KBM-7 (cell line): ENCODE results near the gene RASSF3.
"Not testable (repeated sequence)": the region's sequence is repeated elsewhere in the genome, so short reads cannot be mapped to it uniquely, and the experiment has no call there.

Experiments used
- DNase-seq: peaks from one replicate; pipeline ENCODE4 v3.0.0-alpha.2; 2015
- in situ Hi-C: fragments of 300-500 bp; cut with MboI; formaldehyde crosslinking; loops from 2 replicates; pipeline ENCODE4 v1.14.3; 2020; ENCODE audit warnings: low sequenced_read_pairs, low pct_unique_long_range_greater_than_20kb, mixed read lengths

The RASSF3 gene, protein sequence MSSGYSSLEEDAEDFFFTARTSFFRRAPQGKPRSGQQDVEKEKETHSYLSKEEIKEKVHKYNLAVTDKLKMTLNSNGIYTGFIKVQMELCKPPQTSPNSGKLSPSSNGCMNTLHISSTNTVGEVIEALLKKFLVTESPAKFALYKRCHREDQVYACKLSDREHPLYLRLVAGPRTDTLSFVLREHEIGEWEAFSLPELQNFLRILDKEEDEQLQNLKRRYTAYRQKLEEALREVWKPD

DNA sequence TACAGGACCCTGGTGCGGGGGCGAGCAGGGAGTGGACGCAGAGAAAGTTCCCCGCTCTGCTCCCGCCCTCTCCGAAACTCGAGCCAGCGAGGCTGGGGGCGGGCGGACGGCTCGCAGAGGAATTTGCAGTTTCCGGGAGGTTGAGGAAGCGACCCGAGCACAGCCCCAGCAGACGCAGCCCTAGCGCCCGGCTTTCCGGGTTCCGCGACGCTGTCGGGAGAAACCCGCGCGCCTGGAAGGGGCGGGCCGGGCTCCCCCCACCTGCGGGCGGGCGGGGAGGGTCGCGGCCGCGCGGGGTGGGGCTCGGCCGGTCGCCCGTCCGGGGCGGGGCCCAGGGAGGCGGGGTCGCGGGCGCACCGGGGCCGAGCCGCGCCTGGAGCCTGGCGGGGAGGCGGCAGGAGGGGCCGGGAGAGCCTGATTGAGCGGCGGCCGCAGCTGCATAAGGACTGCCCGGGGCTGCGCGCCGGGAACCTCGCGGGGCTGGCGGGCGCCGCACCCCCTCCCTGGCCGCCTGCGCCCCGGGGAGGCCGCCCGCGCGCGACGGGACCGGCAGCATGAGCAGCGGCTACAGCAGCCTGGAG, at the start of gene RASSF3:
Gene RASSF3 (plus strand): TSS at position 417 of the 581 bp plus-strand sequence. CDS start 138 bp downstream, at position 555.
- in situ Hi-C loops, result no loop called here
- peak; percentile 80 for DNase-seq

DNA sequence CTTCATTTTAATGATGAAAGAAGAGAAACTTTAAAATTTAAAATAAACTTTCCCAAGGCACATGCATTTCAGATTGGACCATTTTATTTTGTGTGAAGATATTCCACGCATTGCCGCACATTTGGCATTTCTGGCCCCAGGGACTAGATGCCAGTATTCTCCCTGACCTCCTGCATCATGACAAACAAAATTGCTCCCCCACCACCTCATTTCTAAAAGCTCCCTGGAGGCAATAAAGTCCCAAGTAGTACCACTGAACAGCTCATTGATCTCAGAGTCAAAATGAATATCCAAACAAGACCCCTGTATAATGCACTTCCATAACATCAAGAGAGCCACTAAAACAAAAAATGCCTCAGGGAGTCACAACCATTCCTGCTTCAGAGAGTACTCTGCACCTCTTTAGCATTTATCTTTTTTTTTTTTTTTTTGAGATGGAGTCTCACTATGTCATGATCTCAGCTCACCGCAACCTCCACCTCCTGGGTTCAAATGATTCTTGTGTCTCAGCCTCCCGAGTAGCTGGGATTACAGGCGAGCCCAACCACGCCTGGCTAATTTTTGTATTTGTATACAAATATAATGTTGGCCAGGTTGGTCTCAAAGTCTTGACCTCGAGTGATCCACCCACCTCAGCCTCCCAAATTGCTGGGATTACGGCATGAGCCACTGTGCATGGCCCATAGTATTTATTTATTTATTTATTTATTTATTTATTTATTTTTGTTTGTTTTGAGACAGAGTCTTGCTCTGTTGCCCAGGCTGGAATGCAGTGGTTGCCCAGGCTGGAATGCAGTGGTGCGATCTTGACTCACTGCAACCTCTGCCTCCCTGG, 48.8 kb upstream of the RASSF3 start:
- in situ Hi-C loops, result no loop called here
- no peak for DNase-seq

DNA sequence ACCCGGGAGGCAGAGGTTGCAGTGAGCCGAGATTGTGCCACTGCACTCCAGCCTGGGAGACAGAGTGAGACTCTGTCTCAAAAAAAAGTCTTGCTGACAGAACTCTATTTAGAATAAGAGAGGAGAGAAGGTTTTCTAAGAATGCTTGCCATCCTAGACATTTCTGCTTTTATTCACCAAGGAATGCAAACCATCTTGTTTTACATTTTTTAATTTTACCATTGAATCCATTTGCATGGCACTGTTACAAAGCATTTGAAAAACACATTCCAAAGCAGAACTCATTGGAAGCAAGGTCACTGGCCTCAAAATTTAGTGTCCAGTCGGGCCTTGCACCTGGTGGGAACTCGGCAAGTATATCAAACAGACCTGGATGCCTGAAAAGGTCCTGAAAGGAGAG, 44.2 kb upstream of the RASSF3 start:
- DNase-seq, result no peak
- in situ Hi-C loops, result no loop called here

DNA sequence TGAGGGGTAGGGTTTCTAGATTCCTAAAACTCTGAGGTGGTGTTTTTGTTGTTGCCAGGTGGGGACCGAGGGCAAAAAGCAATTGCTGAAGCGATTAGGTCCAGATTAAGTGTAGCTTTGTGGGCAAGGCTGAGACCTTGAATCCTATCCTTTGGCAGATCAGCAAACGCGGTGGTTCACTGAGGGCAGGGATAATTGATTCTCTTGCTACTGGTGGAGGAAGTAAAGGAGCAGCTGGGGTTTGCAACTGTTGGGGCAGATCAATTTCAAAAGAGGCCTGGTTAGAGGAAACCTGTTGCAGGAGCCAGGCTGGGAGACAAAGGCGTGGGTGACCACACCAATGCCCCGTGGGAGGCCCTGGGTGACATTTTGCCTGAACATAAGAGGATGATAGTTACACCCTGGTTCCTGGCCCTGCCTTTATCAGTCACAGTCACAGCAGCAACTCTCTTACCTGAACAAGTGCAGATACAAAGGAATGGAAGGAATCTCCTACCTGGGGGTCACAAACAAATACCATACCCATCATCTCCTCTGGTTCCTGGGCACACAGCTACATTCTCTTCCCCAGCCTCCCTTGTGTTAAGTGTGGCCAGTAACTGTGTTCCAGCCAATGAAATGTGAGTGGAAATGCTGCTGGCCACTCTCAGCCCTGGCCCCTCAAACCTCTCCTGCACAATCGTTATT, 43.3 kb upstream of the RASSF3 start:
- in situ Hi-C loops, result no loop called here
- peak; percentile 70 for DNase-seq

DNA sequence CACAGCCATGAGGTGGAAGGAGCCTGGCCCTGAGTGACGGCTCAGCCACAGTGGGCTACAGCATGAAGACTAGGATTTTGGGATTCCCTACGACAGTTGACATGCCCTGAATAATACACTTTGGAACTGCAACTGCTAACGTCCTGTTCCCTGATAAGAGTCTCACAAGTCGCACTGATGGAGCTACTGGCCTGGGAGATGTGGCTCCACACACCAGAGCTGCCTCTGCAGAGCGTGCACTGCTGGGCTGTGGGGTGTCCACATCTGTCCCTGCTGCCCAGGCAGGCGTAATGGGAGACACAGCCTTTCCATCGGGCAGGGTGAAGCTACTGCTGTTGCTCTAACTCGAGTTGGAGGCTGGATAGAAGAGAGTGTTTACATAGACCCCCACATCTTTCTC, 42.7 kb upstream of the RASSF3 start:
- no peak for DNase-seq
- in situ Hi-C loops, result no loop called here

DNA sequence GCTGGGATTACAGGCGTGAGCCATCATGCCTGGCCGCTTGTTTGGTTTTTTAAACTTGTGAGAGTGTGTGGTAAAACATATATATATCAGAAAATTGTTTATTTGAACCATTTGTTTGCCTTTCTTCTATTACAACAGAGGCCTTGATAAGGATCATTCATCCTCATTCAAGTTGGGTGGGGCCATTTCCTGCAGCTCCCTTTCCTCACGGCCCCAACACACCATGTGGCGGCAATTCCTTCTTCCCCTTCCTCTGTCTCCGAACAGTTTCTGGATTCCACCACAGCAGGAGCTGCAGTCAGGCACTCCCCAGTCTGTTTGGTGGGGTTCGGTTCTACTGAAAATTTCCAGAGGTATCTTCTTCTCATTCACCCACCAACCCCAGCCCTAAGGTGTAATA, 42.0 kb upstream of the RASSF3 start:
- in situ Hi-C loops, result no loop called here
- DNase-seq, result peak; percentile 30

DNA sequence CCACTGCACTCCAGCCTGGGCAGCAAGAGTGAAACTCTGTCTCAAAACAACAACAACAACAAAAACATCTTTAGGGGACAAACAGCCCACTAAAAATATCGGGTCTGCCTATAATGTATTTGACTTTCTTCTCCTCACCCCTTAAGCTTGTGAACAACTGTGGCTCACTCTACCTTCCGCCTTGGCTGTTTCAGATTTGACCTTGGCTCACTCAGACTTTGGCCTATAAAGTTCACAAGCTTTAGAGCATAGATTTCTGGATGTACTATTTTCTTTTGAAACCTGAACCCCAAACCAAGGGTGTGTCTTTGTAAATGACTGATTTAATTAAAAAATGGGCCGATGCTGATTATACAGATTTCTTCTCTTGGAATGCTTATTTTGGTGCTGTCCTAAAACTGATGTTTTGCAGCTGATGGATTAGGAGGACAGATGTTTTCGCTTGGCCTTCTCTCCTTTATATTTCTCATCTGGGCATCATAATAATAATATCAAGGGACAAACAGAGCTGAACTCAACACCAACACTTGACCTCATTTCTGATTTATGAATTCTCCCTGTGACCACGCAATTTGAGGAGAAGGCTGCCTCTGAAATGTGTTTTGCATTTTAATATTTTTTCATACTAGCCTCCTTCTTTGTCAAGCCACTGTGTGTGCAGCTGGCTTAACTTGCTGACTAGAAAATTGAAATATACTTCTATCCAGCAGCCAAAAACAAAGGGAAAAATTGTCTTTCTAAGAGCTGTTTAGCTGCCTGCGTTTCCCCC, 40.2 kb upstream of the RASSF3 start:
- in situ Hi-C loops, result no loop called here
- DNase-seq, result no peak

DNA sequence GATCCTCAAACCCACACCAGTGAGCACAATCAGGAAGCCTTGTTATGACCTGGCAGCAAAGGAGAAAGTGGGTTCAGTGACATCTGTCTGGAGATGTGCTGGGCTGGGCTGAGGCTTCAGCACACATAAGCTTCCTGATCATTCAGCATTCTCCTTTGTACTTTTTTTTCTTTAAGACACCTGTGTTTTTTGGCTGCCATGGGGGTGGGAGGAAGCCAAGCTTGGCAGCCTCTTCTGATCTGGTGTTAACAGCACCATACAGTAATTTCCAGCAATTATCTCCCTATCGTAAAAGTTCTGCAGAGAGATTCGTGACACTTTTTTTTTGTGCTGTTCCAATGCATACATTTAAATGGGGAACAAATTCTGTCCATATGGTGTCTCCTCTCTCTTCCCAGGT, 38.9 kb upstream of the RASSF3 start:
- in situ Hi-C loops, result no loop called here
- no peak for DNase-seq

DNA sequence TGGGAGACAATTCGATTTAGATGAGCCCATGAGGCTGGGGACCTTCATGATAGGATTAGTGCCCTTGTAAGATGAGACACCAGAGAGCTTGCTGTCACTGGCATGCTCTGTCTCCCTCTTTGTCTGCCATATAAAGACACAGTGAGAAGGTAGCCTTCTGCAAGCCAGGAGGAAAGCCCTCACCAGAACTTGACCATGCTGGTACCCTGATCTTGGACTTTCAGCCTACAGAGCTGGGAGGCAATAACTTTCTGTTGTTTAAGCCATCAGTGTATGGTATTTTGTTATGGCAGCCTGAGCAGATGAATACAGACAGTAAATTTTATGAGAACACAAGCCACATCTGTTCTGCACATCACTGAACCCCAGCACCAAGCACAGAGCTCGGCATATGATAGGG, 38.1 kb upstream of the RASSF3 start:
- DNase-seq, result no peak
- in situ Hi-C loops, result no loop called here

DNA sequence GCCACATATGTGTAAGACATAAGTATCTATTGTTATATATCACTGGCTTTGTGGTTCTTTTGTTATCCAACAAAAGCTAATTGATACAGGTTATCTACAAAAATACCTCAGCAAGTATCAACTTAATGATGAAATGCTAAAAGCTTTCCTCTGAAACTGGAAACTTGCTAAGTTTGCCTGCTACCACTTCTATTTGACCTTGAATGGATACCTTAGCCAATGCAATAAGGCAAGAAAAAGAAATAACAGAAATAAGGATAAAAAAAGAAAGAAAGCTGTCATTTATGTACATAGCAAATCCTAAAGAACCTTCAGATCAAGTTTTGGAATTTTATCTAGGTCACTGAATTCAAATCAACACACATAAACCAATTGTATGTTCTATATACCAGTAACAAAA, 35.5 kb upstream of the RASSF3 start:
- DNase-seq, result no peak
- in situ Hi-C loops, result no loop called here

DNA sequence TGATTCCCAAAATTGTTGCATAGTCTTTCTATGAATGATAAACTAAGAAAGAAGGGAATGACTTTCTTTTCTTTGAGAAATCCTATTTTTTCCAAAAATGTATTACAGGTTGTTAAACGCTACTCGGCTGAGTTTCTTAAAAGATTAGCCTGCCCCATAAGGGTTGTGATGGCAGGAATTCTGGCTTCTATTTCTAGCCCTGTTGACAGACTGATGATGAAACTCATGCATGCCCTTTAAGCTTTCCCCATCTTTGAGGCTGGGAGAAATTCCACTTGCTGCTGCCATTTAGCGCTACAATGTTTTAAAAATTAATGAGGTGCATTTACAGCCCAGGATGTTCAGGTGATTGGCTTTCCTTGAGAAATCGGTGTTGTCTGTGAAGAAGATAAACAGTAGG, 33.2 kb upstream of the RASSF3 start:
- DNase-seq, result no peak
- in situ Hi-C loops, result no loop called here

DNA sequence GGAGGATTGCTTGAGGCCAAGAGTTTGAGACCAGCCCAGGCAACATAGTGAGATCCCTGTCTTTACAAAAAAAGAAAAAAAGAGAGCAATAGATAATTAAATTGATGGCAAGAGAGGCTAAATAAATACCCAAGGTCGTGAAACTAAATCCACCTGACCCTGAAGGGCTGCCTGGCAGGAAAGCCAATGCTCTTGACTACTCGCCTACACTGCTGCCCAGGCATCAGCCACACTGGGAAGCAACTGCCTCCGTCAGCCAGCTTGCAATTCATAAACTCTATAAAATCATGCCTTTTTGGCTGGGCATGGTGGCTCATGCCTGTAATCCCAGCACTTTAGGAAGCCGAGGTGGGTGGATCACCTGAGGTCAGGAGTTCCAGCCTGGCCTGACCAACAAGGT, 31.7 kb upstream of the RASSF3 start:
- no peak for DNase-seq
- in situ Hi-C loops, result no loop called here

DNA sequence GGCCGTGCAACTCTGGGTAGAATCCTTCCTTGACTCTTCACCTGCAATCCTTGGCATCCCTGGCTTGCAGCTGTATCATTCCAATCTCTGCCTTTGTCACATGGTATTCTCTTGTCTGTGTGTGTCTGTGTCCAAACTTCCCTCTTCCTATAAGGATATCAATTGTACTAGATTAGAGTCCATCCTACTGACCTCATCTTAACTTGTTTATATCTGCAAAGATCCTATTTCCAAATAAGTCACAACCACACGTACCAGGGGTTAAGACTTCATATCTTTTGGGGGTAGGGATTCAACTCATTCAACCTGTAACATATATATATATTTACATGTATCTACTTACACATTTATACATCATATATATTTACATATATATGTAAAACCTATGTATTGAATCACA, 29.6 kb upstream of the RASSF3 start:
- DNase-seq, result no peak
- in situ Hi-C loops, result no loop called here

DNA sequence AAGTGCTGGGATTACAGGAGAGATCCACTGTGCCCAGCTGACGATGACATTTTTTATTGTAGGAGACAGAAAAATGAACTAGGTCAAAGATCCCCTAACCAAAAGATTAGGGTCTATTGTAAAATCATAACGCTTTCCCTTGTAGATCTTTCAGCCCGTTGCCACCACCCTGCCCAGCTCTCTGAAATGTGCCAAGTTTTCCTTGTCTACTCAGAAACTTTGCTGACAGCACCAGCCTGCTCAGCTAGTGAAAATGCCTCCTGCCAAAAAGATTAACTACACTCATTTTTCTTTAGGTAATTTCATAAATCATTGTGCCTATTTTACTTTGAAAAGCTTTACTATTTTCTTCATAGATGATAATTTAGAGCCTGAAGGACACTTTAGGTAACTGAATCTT, 28.2 kb upstream of the RASSF3 start:
- no peak for DNase-seq
- in situ Hi-C loops, result no loop called here

DNA sequence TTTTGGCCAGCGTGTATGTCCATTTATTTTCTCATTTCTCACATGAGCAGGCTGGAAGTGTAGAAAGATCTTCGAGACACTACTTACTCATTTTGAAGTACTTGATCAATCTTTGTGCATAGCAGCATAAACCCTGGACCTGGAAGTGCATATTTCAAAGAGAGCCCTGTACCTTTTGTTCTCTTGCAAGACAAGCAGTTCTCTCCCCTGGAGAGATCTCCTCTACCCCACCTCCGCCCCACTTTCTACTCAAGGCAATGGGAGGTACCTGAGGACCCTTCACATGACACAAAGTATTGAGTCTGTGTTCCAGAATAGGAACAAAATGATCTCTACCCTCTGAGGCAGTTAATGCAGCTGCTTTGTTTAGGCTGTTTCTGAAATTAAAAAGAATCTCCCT, 27.4 kb upstream of the RASSF3 start:
- no peak for DNase-seq
- in situ Hi-C loops, result no loop called here

DNA sequence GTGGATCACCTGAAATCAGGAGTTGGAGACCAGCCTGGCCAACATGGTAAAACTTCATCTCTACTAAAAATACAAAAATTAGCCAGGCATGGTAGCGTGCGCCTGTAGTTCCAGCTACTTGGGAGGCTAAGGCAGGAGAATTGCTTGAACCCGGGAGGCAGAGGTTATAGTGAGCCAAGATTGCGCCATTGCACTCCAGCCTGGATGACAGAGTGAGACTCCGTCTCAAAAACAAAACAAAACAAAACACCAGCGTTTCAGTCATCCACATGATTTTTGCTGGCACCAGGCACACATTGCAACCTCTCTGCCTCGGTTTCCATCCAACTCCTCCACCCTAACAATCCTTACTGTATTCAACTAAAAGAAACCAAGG, 26.9 kb upstream of the RASSF3 start:
- in situ Hi-C loops, DNase-seq: not testable (repeated sequence)

DNA sequence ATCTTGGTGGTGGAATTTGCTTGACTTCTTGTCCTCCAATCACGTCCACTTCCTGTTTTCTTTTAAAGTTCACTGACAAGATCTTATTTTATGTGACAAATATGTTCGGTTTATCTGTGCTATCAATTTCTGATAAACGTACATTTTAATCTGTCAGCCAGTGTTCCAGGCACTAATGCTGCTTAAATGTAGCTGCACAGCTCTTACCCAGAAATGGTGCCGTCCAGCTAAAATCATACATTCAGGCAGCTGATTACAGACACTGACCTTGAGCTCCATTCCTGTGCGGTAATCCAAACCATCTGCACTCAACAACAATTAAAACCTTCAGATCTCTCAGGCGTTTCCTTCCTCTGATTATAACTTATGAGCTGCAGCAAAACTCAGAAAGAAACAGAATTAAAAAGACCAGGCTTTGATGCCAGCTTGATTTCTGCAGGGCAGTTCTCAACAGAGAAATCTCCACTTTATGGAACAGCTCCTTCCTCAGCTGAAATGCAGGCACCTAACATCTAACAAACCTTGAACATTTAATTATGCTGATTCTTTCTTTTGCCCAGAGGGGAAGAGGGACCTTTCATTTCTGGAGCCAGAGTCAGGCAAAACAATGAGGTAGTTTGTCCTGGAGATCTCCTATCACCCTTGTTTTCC, 26.4 kb upstream of the RASSF3 start:
- in situ Hi-C loops, result no loop called here
- DNase-seq, result peak; percentile 59

DNA sequence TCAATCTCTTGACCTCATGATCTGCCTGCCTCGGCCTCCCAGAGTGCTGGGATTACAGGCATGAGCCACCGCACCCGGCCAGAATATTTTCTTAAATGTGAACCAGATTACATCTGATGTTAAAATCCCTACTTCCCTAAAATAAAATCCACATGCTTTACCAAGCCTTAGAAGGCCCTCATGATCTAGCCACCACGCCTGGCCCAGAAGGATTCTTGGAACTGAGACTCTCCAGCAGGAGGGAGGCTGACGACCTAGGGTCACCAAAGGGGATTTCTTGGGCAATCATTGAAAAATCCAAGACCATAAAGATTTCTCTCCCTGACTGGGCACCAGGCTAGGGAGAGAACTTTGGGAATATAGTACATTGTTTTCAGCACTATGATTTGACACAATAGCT, 25.2 kb upstream of the RASSF3 start:
- no peak for DNase-seq

DNA sequence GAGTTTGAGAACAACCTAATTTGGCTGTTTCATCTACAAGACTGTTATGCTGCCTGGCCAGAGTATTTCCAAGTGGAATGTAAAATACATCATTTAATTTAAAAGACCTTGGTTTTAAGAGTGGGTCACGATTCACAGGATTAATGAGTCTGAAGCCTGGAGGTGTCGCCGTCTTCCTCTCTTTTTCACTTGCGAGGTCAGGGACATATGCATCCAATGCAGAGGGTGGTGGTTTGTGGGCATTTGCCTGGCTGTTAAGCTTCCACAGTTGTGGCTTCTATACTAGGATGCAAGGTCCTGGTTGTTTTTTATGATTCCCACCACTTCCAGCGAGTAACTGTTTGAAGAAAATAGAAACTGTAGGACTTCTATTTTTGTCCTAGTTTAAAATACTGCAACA, 22.8 kb upstream of the RASSF3 start:
- no peak for DNase-seq
- in situ Hi-C loops, result no loop called here

More for the DNA sequence above, 25.2 kb upstream of the RASSF3 start:
- in situ Hi-C loops, result no loop called here
